Femur (tissue), 1 donor: ENCODE measurements around the gene CAPRIN1.

Source experiments
- DNase-seq: peaks from one replicate; pipeline ENCODE4 v3.0.0-alpha.2; 2017

Gene CAPRIN1

DNA sequence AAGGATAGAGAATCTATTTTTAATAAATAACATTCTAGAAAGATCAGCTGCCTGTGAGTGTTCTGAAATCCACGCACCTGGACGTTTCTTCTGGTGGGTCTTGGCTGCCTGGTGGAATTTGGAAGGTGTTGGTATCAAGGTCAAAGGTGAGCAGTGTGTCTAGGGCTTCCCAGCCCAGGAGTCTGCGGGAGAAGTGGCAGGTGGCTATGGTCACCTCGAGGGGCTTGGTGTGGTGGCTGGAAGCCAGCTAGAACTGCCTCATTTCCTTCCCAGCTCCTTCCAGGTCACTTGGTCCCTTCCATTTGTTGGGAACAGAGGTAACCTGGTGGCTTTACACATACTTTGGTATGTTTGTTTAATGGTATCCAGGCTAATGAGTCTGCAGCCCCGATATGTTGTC, 95.3 kb downstream of the CAPRIN1 start:
- DNase-seq: peak; percentile 1

DNA sequence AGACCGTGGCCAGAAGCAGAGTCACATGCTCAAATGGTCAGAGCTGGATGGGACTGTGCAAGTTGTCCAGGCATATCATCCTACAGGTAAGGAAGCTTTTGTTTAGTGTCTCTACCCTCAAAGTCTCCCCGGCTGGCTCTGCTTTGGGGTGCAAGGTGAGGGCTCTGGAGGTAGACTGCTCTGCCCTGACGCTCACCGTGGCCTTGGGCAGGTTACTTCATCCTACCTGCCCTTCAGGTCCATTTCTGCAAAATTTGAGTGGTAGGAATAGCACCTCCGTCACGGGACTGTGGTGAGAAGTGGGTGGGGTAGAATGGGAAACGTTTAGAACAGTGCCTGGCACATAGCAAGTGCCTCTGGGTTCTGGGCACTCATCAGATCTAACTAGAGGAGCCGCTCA, 96.0 kb downstream of the CAPRIN1 start:
- peak; percentile 11 for DNase-seq

DNA sequence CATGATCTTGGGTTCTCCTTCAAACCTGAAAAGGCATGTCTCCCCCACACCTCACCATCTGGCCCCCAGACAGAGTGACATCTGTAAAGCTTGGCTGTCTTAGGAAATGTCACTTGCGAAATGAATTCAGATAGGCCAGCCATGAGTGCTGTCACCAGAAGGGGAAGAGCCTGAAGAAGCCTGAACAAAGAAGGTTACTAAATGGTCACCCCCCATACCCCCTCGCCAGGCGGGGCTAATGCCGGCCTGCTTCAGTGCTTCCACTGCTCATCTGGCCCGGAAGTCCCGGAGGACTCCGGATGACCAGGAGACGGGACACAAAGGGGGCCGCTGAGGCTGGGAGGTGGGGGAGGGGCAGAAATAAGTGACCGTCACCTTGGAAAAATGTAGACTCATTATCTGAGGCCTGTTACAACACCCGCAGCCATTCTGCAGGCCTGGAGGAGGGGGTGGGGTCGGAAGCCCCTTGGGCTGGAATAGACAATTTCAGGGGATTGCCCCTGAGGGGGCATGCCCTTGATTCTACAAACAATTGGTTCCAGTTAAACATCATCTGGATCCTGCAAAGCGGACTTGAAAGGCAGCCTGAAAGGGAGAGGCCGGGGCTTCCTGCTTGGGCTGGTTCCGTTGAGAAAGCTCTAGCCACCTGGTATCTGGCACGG, 97.1 kb downstream of the CAPRIN1 start:
- peak; percentile 20 for DNase-seq

DNA sequence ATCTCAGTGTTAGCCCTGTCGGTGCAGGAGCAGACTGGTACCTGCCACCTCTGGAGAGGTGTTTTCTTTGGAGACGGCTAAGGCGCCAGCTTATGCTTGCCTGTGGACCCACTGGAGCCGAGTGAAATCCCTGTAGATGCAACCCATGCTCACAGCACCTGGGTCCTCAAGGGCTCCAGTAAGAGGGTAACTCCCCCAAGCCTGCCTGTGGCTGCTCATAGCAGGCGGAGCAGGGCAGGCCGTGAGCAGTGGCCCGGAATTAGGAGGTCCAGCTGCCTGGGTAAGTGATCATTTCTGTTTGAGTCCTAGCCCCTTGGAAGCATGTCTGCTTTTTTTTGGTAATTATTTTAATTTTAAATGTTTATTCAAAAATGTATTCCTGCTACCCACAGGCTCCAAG, 97.7 kb downstream of the CAPRIN1 start:
- no peak for DNase-seq

DNA sequence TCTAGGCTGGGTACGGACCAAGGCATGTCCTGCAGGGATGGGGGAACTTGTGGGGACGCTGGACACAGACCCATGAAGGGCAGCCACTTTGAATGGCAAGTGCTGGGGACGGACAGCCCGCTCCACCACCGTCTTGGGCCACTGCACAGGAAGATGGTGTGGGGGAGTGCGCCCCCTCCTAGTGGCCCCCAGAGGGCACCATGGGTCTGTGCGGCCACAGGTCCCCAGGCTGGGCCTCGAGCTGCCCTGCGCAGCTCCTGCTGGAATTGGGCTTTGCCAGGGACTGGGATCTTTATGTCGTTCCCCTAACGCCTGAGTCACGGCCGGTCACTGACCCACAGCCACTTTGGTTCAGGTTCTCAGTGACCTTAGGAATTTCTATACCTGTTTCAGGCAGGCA, 98.3 kb downstream of the CAPRIN1 start:
- DNase-seq: no peak

DNA sequence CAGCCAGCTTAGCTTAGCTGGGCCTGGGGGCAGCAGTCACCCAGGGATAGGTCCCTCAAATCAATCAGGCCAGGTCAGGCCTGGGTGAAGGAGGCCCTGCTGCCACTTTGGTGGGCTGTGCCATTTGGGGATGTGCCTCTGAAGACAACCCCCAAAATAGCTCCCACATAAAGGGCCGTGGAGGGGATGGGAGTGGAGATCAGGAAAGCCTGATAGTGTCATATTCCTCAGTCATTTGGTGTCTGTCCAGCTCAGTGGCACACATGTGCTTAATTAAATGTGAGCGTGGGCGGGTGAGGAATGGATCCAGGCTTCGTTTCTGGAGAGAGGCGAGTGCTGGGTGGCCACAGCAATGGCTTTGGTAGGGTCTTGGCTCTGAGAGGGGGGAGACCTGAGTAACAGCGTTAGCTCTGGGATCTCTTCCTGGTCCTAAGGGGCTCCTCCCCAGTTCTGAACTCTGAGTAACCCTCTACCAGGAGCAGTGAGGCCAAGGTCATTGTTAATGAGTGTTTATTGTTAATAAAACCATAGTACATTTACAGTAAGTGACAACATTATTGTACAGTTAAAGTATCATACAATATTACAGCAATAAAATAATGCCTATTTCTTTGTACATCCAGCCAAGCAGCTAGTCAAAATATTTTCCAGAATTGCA, 99.1 kb downstream of the CAPRIN1 start:
- no peak for DNase-seq
